C4-2B (cell line): ENCODE data around the gene SAP30BP.

Source experiments
- CTCF ChIP-seq: fragments of 450-650 bp; conservative IDR thresholded peaks from 2 replicates; pipeline ENCODE4 v1.5.1; 2017; ENCODE audit warnings: mild to moderate bottlenecking
- ZFX ChIP-seq: fragments of 450-650 bp; IDR thresholded peaks from 2 replicates; pipeline ENCODE4 v1.6.1; 2017

GRCh38 chr17:75673487-75673886 lies 6.3 kb downstream of the SAP30BP start:
- TF ChIP-seq CTCF (no peak), ZFX (no peak)
